ENCODE data around the gene SEPTIN6.

DNA sequence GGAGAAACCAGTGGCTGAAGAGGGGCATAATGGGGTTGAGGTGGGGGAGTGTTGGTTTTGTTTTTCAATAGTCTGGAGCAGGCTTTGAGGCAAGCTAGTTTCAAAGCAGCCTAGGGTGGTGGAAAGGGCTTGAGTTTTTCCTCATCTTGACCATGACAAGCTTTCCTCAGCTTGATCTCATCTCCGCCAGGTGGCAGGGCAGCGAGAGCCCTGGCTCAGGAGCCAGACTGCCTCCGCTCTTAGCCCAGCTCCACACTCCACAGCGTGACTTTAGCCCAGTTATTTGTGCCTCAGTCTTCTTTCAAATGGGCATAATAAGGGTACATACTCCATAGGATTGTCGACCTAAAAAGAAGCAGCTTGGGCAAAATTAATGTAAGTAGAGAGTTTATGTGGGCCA is 35.5 kb upstream of the SEPTIN6 start:
- TF ChIP-seq GABPA (IDR thresholded peaks at IDR 0.05; ENCODE audit: low read depth) = no peak
- TF ChIP-seq, protein P1, sequence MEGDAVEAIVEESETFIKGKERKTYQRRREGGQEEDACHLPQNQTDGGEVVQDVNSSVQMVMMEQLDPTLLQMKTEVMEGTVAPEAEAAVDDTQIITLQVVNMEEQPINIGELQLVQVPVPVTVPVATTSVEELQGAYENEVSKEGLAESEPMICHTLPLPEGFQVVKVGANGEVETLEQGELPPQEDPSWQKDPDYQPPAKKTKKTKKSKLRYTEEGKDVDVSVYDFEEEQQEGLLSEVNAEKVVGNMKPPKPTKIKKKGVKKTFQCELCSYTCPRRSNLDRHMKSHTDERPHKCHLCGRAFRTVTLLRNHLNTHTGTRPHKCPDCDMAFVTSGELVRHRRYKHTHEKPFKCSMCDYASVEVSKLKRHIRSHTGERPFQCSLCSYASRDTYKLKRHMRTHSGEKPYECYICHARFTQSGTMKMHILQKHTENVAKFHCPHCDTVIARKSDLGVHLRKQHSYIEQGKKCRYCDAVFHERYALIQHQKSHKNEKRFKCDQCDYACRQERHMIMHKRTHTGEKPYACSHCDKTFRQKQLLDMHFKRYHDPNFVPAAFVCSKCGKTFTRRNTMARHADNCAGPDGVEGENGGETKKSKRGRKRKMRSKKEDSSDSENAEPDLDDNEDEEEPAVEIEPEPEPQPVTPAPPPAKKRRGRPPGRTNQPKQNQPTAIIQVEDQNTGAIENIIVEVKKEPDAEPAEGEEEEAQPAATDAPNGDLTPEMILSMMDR (IDR thresholded peaks at IDR 0.05; ENCODE audit: insufficient read depth, low read length) = no peak

Data from HL-60 (cell line).